HS-27A (cell line): ENCODE results near the gene ASCC3.

Experiments used
- DNase-seq: peaks from one replicate; pipeline ENCODE4 v3.0.0-alpha.2; 2012; ENCODE audit warnings: low read depth, missing footprints

Gene ASCC3

DNA sequence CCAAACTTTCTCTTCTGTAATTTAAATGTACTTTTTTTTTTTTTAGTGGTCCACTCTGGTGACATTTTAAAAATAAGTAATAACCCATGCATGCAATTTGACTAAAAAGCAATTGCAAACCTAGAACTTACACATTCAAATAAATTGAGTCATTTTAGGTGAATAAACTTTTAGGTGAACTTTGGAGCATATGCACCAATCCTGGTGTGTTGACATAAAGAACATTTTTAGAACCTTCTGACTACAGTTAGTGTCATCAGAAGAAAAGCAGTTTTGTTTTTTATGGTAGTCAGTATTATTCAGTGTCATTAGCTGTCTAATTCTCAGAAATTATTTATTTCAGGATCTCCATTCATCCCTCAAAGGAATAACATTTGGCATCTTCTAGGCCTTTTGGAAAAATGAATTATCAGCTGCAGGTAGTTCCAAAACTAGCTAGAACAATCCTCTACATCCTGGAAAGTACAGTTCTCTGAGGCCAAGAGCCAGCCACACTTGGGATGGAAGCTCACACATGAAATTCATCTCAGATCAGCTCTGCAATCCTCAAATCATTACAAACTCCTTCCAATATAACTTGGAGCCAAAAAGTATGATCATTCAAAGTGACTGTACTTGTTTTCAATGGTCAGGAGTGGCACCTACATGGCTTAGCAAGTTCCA, 378.0 kb downstream of the ASCC3 start:
- DNase-seq: no peak

DNA sequence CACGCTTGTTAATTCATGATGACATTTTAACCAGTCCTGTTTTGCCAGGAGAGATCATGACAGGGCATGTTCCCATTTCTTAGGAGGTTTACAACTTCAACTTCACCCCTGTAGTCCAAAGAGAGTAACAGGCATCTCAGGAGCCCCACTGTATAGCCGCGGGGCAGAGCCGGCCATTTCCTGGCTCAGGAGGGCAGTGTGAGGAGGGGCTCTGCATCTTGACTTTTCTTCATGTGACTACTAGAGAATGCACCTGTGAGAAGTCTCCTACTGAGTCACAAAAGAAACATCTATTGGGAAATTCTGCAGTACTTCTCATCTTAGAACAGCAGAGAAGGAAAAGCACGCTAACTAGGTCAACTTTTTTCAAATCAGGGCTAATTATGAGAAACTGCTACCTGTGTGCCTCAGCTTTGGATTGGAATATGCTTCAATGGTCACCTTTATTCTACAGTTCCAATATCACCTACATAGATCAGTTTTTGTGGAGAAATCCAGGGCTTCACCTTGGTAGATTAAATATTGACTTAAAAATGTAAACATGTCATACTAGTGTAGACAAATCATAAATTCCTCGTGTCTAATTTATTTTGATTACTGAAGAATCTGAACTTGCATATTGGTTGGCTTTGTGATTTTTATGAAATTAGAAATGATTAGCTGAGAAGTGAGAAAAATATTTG, 387.8 kb downstream of the ASCC3 start:
- no peak for DNase-seq

DNA sequence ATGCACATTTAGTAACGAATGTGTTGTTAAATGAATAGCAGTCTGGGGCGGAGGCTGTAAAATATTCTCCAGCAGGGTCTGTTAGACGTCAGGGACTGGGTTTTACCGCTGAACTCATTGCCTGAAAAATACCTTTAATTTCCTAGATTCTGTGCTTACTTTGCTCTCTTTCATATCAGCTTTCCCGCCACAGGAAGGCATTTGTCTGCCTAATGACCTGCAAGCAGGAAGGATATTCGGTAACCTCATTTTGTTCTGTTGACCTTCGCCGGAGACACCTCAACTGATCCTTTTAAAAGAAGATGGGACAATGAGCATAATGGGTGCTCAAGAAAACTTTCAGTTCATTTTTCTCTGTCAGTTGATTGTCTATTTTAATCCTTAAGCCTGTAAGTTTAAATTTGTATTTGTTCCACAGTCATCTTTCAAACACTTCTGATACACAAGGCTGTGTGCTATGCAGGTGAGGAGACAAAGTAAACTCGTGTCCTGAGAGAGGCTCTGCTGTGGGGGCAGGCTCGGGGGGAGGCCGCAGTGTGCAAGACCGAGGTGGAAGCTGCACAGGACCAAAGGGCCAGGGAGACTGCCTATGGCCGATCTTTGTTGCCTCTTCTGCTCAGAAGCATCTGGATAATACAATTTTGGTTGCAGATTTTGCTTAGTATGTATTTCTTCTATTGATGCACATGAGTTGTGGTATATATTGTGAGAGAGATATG, 389.0 kb downstream of the ASCC3 start:
- no peak for DNase-seq

- DNase-seq: no peak
These were observed 391.1 kb downstream of the ASCC3 start for GRCh38 chr6:100490065-100490464.

GRCh38 chr6:100488244-100488643, 392.9 kb downstream of the ASCC3 start:
- no peak for DNase-seq

DNA sequence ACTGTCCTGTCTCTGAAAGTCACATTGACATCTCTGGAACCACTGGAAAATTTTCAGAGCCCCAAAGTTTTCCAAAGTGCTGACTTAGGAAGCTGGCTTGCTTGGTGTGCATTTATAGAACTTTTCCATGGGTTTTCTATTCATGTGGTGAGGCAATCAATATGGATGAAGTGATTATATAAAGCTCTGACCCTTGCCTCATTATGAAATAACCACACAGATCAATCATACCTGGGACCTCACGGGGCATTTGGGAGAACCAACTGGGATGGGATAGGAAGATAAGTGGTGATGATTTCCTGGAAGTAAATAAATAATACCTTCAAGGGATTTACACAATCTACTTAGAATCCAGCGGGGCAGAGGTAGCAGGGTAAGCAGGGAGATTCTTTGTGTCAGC, 393.5 kb downstream of the ASCC3 start:
- no peak for DNase-seq

DNA sequence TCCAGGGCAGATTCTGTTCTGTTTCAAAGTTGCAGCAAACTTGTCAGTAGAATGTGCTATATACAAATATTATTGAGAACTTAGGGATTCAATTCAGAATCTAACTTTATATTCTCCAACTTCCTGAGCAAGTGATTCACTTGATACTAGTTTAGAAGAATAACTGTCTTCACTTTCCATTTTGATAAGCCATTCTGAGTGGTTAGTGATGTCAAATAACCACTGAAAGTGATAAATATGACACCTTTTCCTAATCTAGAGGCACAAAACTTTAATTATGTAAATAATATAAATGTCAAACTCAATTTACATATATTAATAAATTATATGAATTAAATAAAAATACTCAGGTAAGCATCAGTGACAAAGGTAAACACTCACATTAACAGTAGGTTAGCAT, 395.9 kb downstream of the ASCC3 start:
- no peak for DNase-seq

GRCh38 chr6:100484474-100484873, 396.7 kb downstream of the ASCC3 start:
- no peak for DNase-seq

GRCh38 chr6:100482698-100483097, 398.4 kb downstream of the ASCC3 start:
- no peak for DNase-seq

DNA sequence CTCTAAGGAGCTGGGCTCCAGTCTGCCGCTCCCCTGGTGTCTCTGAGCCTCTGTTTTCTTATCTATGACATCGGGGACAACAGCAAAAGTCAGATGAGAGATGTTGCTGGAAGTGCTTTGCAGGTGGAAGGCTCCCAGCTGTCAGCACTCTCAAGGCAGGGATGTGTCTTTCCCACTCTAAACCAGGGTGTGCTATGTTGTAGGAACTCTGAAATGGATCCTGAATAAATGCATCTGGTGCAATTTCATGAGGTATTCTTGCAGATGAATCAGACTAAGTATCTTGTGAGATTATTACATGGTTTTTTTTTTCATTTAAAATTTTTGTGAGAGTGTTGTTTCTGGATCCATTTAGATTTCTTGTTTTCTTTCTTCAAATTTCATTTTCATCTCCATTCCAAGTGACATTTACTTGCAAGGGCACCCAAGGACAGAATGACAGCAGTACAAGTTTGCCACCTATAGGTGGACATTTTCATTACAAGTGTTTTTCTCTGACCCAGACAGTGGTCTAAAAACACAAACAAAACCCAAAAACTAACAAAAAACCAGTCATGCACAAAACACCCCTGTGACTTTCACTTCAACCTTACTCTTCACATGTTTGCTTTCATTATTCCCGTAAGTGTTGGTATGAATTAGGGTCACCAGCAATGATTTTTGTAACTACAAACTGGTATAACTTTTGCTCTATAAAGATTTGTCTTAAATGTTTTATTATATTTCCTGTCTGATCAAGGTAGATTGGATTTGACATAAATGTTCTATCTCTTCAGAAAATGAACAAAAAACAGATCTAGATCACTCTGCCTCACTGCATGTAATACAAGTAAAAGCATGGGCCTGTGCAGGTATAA, 401.7 kb downstream of the ASCC3 start:
- no peak for DNase-seq

DNA sequence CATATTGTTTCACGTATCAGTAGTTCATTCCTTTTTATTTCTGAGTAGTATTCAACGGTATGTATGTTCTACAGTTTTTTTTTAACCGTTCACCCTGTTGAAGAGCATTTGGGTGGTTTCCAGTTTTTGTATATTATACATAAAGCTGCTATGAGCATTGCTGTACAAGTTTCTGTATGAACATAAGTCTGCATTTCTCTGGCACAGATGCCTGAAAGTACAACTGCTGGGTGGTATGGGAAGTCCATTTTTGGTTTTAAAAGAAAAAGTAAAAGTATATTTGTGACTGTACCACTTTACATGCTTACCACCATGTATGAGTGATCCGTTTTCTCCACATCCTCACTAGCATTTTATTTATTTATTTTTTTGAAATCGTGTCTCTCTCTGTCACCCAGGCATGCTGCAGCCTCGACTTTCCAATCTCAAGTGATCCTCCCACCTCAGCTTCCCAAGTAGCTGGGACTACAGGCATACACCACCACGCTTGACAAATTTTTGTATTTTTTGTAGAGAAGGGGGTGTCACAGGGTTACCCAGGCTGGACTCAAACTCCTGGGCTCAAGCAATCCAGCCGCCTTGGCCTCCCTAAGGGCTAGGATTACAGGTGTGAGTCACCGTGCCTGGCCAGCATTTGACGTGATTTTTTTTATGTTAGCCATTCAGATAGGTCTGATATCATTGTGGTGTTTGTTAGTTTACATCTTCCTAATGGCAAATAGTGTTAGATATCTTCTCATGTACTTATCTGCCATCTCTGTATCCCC, 405.4 kb downstream of the ASCC3 start:
- no peak for DNase-seq

- DNase-seq: no peak
These were observed 407.9 kb downstream of the ASCC3 start for GRCh38 chr6:100473182-100473581.

DNA sequence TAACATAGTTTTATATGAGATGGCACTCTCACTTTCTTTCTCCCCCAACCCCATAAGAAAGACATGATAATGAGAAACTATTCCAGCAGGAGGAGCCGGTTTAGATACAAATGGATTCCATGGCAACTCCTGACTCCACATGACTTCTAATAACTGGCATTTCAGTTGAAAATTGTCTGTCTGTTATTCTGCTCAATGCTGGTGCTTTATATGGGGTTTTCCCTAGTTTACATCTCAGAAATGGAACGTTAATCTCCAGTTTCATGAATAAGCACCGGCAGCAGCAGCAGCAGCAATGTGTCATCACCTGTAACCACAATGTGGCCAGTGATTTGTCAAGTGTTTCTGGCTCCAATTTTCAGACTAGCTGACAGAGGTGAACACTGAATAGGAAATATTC, 408.5 kb downstream of the ASCC3 start:
- DNase-seq: no peak

GRCh38 chr6:100470422-100471120, 410.6 kb downstream of the ASCC3 start:
- no peak for DNase-seq

DNA sequence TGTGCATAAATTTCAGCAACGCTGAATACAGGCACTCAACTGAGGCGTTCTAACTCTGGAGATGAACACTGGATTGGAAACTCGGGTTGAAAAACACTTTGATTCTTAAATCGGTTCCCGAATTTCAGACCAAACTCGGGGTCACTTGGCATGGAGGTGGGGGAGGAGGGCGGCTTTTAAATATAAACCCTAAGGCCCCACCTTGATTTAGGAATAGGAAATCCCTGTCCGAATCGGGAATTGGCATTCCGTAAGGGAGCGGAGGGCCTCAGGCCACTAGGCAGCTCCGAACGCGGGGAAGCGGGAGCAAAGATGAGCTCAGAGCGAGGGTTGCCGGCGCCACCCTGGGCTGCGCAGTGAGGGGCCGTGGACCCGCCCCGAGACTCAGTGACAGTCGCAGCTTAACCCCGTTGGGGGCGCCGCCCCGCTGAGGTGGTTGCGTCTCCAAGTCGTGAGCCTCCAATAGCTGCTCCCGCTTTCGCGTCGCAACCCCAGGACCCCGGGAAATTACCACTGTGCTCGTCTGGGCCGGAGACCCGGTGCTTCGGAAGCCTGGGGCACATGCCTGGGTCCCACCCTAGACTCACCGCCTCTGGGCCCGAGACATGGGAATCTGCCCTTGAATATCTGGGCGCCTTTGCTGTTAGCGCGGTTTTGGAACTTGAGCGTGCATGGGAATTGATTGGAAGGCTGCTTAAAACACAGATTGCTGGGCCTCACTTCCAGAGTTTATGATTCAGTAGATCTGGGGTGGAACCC, 411.8 kb downstream of the ASCC3 start:
- DNase-seq: no peak

GRCh38 chr6:100468016-100468622, 413.0 kb downstream of the ASCC3 start:
- DNase-seq: no peak

DNA sequence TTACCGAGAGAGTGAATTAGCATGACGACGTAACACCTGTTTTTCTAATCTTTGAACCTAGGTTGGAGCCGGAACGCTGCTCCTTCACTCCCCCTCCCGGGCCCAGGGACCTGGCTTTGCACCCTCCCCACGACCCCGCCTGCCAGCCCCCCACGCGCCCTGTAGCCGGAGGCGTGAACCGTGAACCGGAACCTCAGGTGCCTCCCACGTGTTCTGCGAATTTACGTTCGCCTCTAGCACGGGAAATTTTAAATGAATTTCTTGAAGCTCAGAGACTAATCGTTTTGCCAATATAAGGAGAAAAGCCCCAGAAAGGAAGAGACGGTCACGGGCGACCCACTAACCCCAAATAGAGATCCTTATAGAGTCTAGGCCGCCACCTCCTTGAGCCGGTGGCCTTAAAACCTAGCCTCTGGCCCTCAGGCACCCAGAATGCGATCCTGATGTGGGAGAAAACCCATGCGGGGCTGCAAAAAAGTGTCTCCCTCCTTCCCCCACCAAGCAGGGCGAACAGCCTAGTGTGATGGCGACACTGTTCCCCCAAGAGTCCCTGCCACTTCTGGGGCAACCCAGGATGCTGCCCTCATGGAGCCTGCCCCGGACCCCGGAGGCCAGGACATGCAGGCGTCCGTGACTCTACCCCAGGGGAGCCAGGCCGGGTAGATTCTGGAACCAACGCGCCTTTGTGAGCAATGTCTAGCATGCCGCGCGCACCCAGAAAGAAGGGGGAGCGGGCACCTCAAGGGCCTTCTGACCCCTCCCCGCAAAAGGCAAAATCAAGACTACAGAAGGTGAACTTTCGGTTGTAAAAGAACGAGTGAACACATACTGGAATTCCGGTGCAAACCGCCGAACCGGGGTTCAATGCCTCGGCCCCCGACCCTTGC, 413.8 kb downstream of the ASCC3 start:
- DNase-seq: no peak

- no peak for DNase-seq
These were observed 414.6 kb downstream of the ASCC3 start for GRCh38 chr6:100466410-100467128.
